ENCODE data around the gene RPS8.

- TF ChIP-seq POLR2A (IDR thresholded peaks at IDR 0.05), result no peak
- TF ChIP-seq CTCF (IDR thresholded peaks at IDR 0.05), result no peak
Measured at GRCh38 chr1:44733784-44734183, 41.6 kb upstream of the RPS8 start.
